Stimulated activated naive CD8-positive, alpha-beta T cell treated with anti-CD3 and anti-CD28 coated beads, Interleukin-15, amount 100 ng/mL, for 72 hours (primary cell): ENCODE measurements around the gene ADORA1.

Experiments
- ATAC-seq: fragments of 150-1000 bp; cut with Tn5 transposase; 2 replicates; pipeline ENCODE4 v1.10.0; 2021; ENCODE audit warnings: mild to moderate bottlenecking, moderate library complexity
- DNase-seq, 2 donors: peaks; one replicate each; pipeline ENCODE4 v3.0.0; 2021 to 2022
- H3K27ac Mint-ChIP-seq, 2 donors: one replicate each; pipeline ENCODE4 v1.8.0; 2022; ENCODE audit warnings: mild to moderate bottlenecking in 2 of 2, mixed read lengths in 2 of 2, moderate library complexity in 2 of 2
- H3K27me3 Mint-ChIP-seq: one replicate; pipeline ENCODE4 v1.8.0; 2022; ENCODE audit warnings: mixed read lengths
- H3K4me1 Mint-ChIP-seq: one replicate; pipeline ENCODE4 v1.8.0; 2022; ENCODE audit warnings: mild to moderate bottlenecking, mixed read lengths
- H3K4me3 Mint-ChIP-seq, 2 donors: one replicate each; pipeline ENCODE4 v1.8.0; 2022; ENCODE audit warnings: mild to moderate bottlenecking in 2 of 2, mixed read lengths in 2 of 2, moderate library complexity in 1 of 2
- H3K9me3 Mint-ChIP-seq, 2 donors: one replicate each; pipeline ENCODE4 v1.8.0; 2022; ENCODE audit warnings: mixed read lengths in 2 of 2

ADORA1 gene

GRCh38 chr1:203126866-203127665 lies 460 bp upstream of the ADORA1 start:
- H3K9me3 Mint-ChIP-seq = no peaks in the 10 kb centered on the region
- ATAC-seq (no peak), DNase-seq (no peak)
- peak overlapping the region in 1 of 2 donors; percentile 80 for H3K27ac Mint-ChIP-seq
- peaks cover 20% of the 10 kb centered on the region for H3K4me1 Mint-ChIP-seq
- peaks cover 84% of the 10 kb centered on the region for H3K27me3 Mint-ChIP-seq
- peak overlapping the region in 1 of 2 donors; percentile 58 for H3K4me3 Mint-ChIP-seq

DNA sequence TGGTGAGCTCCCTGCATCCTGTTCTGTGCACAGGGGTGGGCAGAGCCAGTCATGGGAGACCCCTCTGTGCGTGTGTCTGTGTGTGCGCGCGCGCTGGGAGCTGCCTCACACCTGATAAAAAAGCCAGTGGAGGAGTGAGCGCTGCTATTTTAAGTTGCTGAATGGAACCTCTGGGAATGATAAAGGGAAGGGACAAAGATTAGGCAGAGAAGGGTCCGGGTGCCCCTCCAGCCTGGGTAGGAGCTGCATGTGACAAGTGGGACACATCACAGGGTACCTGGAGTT lies 847 bp downstream of the ADORA1 start:
- no peak for ATAC-seq
- DNase-seq = no peak
- no peak overlapping the region for H3K4me3 Mint-ChIP-seq
- peaks cover 78% of the 10 kb centered on the region for H3K27me3 Mint-ChIP-seq
- H3K27ac Mint-ChIP-seq = no peak overlapping the region
- H3K4me1 Mint-ChIP-seq = peaks cover 20% of the 10 kb centered on the region
- no peaks in the 10 kb centered on the region for H3K9me3 Mint-ChIP-seq

DNA sequence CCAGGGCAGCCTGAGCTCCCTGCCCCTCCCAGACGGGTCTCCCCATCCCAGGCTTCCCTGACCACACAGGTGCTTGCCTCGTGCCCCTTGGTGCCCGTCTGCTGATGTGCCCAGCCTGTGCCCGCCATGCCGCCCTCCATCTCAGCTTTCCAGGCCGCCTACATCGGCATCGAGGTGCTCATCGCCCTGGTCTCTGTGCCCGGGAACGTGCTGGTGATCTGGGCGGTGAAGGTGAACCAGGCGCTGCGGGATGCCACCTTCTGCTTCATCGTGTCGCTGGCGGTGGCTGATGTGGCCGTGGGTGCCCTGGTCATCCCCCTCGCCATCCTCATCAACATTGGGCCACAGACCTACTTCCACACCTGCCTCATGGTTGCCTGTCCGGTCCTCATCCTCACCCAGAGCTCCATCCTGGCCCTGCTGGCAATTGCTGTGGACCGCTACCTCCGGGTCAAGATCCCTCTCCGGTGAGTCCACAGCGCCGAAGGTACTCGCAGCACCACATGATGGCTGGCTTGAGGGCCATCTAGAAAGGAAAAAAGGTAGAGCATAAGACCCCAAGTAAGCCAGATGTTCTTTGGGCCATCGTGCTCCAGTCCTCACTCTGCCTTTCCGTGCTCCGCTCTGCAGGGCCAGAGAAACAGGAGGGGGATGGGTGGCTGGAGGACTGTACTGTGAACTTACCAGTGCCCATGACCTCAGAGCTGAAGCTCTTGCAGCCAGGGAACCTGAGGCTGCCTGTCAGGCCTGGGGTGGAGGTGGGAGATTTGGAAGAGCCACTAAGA lies 1.4 kb downstream of the ADORA1 start:
- Mint-ChIP-seq H3K27me3 (peaks cover 72% of the 10 kb centered on the region), H3K27ac (no peak overlapping the region), H3K4me3 (no peak overlapping the region), H3K4me1 (peaks cover 20% of the 10 kb centered on the region), H3K9me3 (no peaks in the 10 kb centered on the region)
- DNase-seq (no peak), ATAC-seq (no peak)

GRCh38 chr1:203129501-203130231 lies 2.1 kb downstream of the ADORA1 start:
- H3K27me3 Mint-ChIP-seq = peaks cover 65% of the 10 kb centered on the region
- H3K4me3 Mint-ChIP-seq = no peak overlapping the region
- no peaks in the 10 kb centered on the region for H3K9me3 Mint-ChIP-seq
- no peak for ATAC-seq
- peaks cover 20% of the 10 kb centered on the region for H3K4me1 Mint-ChIP-seq
- no peak overlapping the region for H3K27ac Mint-ChIP-seq
- DNase-seq = no peak

DNA sequence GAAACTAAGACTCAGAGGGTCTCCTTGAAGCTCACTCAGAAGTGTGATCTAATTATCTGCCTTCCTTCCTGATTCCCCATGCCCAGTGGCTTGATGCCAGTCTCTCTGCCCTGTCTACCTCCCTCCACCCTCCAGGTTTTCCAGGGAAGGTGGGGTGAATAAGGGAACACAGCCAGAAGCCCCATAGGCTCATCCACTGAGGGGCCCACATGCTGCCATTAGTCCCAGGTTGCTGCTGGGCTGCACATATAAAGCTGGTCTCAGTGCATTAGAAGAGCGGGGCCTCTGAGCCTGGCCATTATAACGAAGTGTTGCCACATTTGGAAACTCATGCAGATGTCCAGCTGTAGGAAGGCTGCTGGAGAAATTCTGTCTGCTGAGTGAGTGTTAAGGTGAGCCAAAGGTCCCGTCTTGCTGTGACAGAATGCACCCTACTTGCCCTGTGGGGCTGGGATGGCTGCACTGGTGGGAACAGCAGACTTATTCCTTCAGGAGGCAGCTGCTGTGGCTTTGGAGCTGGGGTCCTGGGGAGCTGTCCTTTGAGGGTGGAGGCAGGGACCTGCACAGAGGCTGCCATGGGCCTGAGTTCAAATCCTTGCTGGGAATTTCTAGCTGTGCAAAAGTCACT lies 2.9 kb downstream of the ADORA1 start:
- ATAC-seq (no peak), DNase-seq (no peak)
- H3K4me1 Mint-ChIP-seq = peaks cover 20% of the 10 kb centered on the region
- H3K9me3 Mint-ChIP-seq = no peaks in the 10 kb centered on the region
- H3K4me3 Mint-ChIP-seq = no peak overlapping the region
- H3K27ac Mint-ChIP-seq = no peak overlapping the region
- H3K27me3 Mint-ChIP-seq = peaks cover 57% of the 10 kb centered on the region

DNA sequence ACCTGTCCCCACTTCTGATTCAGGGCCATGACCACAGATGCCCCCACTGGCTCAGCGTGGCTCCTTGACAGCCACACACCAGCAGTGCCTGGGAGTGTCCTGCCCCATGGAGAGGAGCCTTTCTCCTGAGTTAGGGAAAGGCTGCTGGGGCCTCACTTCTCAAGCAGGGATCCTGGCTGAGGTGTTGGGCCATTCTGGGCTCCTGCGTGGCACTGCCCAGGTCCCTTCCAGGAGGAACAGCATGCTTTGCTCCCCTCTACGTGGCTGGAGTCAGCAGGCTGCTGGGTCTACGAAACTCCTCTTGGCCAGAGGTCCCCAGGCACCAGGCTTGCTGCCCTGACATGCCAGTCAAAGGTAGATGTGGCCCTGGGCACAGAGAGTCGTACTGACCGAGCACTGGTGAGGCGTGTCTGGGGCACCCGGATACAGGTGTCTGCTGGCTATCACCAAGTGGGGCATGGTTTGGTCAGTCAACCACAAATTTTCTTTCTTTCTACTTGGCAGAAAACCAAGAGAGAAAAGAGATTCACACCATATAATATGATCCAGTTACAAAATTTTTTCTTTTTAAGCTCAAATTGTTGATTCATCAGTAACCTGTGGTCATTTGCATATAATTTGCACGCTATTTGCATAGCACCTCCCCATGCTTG lies 4.1 kb downstream of the ADORA1 start:
- peaks cover 54% of the 10 kb centered on the region for H3K27me3 Mint-ChIP-seq

DNA sequence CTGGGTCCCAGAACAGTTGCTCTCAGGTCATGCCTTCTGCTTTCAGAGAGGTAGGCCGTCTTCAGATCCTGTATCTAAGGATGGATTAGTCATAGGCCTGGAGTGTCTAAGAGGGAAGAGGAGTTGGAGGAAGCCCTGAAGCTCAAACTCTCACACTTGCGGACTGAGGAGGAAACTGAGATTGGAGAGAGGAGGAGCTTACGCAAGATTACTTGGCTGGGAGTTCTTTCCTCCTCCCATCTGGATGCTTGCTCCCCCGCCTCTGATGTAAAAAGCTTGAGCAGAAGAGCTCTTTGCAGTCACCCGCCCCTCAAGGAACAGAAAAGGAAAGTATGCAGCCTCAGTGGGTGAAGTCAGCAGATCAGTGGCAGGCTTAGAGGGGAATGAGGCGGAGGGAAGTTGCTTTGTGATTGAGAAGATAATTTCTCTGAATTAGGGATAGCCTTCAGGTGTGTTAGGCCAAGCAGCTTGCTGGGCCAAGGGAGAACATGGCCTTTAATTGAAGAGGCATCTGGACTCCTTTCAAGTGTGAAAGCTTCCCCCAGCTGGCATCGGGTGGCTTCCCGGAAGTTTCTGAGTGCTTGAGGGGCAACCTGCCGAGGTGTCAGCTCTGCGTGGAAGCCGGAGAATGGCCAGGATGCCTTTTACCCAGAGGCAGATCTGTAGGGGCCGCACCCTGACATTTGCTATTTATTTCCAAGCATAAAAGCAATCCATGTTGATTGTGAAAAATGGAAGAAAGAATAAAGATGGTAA lies 6.6 kb downstream of the ADORA1 start:
- ATAC-seq (no peak), DNase-seq (no peak)
- no peaks in the 10 kb centered on the region for H3K9me3 Mint-ChIP-seq
- no peak overlapping the region for H3K27ac Mint-ChIP-seq
- peaks cover 9% of the 10 kb centered on the region for H3K4me1 Mint-ChIP-seq
- H3K27me3 Mint-ChIP-seq = peaks cover 35% of the 10 kb centered on the region
- no peak overlapping the region for H3K4me3 Mint-ChIP-seq

More for the DNA sequence above, 4.1 kb downstream of the ADORA1 start:
- no peak overlapping the region for H3K4me3 Mint-ChIP-seq
- no peaks in the 10 kb centered on the region for H3K9me3 Mint-ChIP-seq
- DNase-seq (no peak), ATAC-seq (no peak)
- peaks cover 27% of the 10 kb centered on the region for H3K4me1 Mint-ChIP-seq
- H3K27ac Mint-ChIP-seq = no peak overlapping the region

DNA sequence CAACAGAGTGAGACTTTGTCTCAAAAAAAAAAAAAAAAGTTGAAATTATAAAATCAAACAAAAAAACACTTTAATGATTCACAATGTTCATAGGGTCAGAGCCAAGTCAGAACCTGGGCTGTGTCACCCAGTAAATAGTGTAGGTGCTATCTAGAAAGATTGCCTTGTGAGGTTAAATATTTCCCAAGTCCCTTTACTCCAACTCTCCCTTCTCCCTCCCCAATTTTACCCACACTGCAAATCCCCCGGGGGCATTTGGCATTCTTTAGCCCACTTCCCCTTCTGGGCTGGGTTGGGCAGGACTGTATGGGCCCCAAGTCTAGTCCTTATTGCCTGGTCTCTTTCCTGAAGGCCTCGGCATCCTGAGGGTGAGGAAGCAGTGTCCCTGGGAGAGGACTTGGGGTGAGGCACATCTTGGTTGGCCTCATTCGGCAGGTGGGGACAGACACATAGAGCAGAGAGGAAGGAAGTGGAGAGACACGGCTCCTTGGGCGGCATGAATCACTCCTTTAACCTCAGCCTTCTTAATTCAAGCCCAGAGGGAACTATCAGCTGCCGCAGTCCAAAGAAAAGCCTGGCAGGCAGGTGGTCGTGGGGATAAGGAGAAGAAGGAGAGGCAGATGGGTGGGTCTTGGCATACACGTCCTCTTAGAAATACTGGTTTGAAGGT lies 8.2 kb downstream of the ADORA1 start:
- Mint-ChIP-seq H3K4me3 (no peak overlapping the region), H3K27ac (no peak overlapping the region), H3K27me3 (peaks cover 22% of the 10 kb centered on the region), H3K9me3 (no peaks in the 10 kb centered on the region), H3K4me1 (peaks cover 9% of the 10 kb centered on the region)
- DNase-seq (no peak), ATAC-seq (no peak)

GRCh38 chr1:203136409-203137042 lies 9.0 kb downstream of the ADORA1 start:
- peaks cover 18% of the 10 kb centered on the region for H3K27me3 Mint-ChIP-seq
- no peak overlapping the region for H3K27ac Mint-ChIP-seq
- ATAC-seq (no peak), DNase-seq (no peak)
- no peak overlapping the region for H3K4me3 Mint-ChIP-seq
- H3K9me3 Mint-ChIP-seq = no peaks in the 10 kb centered on the region
- peaks cover 9% of the 10 kb centered on the region for H3K4me1 Mint-ChIP-seq

DNA sequence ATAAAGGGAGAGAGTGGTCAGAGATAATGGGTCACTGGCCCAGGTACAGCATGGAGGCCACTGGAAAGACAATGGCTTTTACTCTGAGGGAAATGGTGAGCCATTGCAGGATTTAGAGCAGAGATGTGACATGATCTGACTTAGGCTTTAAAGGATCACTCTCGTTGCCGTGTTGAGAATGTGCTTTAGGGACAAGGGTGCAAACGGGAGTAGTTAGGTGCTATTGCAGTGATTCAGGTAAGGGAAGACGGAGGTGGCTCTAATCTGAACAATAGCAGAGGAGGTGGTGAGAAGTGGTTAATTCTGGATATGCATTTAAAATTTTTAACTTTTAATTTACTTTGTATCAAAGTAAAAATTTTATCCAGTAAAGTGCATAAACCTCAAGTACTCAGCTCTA lies 9.8 kb downstream of the ADORA1 start:
- Mint-ChIP-seq H3K27ac (no peak overlapping the region), H3K4me3 (no peak overlapping the region), H3K4me1 (peaks cover 9% of the 10 kb centered on the region), H3K9me3 (no peaks in the 10 kb centered on the region), H3K27me3 (peaks cover 15% of the 10 kb centered on the region)
- DNase-seq (no peak), ATAC-seq (no peak)

DNA sequence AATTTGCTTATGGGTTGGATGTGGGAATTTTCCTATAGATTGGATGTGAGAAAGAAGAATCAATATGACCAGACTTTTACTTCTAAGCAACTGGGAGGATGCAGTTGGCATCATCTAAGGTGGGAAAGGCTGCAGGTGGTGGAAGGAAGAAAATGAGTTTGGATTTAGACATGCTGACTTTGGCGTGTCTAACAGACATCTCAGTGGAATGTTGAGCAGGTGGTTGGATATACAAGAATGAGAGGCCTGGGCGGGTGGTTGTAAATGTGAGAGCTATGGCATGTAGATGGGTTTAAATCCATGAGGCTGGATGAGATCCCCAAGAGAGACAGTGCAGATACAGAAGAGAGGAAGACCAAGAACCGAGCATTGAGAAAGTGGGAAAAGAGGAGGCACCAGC lies 10.5 kb downstream of the ADORA1 start:
- Mint-ChIP-seq H3K27me3 (peaks cover 15% of the 10 kb centered on the region), H3K4me1 (peaks cover 9% of the 10 kb centered on the region), H3K27ac (no peak overlapping the region), H3K4me3 (no peak overlapping the region), H3K9me3 (no peaks in the 10 kb centered on the region)
- DNase-seq = no peak
- ATAC-seq = no peak

DNA sequence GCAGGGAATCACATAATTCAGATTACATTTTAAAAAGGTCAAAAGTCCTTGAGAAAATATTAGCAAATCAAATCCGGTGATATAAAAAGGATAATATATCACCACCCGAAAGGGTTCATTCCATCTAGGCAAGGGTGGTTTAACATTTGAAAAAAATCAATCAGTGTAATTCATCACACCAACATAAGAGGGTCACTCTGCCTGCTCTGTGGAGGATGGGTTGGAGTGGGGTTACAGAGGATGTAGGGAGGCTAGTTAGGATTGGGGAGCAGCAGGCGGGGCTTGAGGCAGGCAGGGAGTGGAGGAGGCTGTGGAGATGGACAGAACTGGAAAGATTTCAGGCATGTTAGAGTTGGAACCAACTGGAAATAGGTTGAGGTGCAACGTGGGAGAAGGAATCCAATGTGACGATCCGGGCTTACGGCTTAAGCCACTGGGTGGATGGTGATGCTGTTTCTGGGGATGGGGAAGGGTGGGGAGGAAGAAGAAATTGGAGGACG lies 12.5 kb downstream of the ADORA1 start:
- no peak overlapping the region for H3K4me3 Mint-ChIP-seq
- no peak overlapping the region for H3K27ac Mint-ChIP-seq
- peaks cover 15% of the 10 kb centered on the region for H3K27me3 Mint-ChIP-seq
- DNase-seq (no peak), ATAC-seq (no peak)
- H3K9me3 Mint-ChIP-seq = no peaks in the 10 kb centered on the region
- peaks cover 9% of the 10 kb centered on the region for H3K4me1 Mint-ChIP-seq

DNA sequence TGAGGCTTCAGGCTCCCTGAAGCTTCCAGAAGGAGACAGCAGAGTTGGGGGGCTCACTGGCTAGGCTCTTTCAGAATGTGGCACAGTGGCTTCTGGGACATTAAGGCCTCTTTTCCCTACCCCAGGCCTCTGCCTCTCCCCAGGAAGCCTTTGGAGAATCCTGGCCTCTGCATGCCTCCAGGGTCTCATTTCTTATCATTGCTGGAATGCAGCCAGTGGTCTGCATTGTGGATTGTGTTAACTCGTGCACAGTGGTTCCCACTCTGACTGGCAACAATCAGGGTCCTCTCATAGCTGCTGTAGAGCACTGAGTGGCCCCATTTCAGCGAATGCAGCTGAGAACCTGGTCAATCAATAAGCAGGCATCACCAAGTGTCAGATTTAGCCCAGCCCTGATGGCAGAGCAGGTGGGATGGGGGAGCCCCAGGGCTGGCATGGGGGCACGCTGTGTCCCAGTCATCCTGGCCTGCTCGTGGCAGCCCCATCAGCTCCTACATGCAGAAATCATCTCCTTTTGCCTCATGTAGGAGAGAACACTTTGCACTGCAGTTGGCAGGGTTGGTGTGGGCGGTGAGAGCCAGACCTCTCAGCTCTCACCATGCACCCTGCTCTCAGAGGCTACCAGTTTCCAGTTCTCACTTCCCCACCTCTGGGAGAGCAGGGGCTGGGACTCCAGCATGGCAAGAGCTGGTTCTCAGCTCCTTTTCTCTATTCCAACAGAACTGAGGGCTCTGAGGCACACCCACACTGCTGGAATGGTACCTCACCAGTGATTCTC lies 13.4 kb downstream of the ADORA1 start:
- no peak for DNase-seq
- Mint-ChIP-seq H3K4me3 (no peak overlapping the region), H3K27me3 (peaks cover 13% of the 10 kb centered on the region), H3K27ac (peak overlapping the region in 1 of 2 donors; percentile 67), H3K4me1 (peaks cover 5% of the 10 kb centered on the region), H3K9me3 (no peaks in the 10 kb centered on the region)
- ATAC-seq = no peak
